GM18508 (cell line): ENCODE results near the gene INTS6.
"Not testable (repeated sequence)": the region's sequence is repeated elsewhere in the genome, so short reads cannot be mapped to it uniquely, and the experiment has no call there.

Experiments
- ATAC-seq: cut with Tn5 transposase; IDR thresholded peaks from one replicate; pipeline ENCODE4 v1.9.1; 2021; ENCODE audit warnings: moderate number of reproducible peaks; ENCODE audit not compliant: insufficient read depth, unreplicated experiment

INTS6 gene

GRCh38 chr13:51419001-51419636 lies 33.7 kb downstream of the INTS6 start:
- ATAC-seq, result no peak

- ATAC-seq, result no peak
Measured at GRCh38 chr13:51417716-51418115, 35.1 kb downstream of the INTS6 start.

GRCh38 chr13:51416107-51416506 lies 36.7 kb downstream of the INTS6 start:
- no peak for ATAC-seq

DNA sequence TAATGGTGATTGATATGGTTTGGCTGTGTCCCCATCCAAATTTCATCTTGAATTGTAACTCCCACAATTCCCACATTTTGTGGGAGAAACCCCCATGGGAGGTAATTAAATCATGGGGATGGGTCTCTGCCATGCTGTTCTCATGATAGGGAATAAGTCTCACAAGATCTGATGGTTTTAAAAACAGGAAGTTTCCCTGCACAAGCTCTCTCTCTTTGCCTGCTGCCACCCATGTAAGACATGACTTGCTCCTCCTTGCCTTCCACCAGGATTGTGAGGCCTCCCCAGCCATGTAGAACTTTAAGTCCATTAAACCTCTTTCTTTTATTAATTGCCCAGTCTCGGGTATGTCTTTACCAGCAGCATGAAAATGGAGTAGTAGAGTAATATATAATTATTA lies 37.5 kb downstream of the INTS6 start:
- ATAC-seq, result not testable (repeated sequence)

GRCh38 chr13:51412431-51412830 lies 40.4 kb downstream of the INTS6 start:
- no peak for ATAC-seq

GRCh38 chr13:51405176-51405575 lies 47.7 kb downstream of the INTS6 start:
- ATAC-seq, result no peak

DNA sequence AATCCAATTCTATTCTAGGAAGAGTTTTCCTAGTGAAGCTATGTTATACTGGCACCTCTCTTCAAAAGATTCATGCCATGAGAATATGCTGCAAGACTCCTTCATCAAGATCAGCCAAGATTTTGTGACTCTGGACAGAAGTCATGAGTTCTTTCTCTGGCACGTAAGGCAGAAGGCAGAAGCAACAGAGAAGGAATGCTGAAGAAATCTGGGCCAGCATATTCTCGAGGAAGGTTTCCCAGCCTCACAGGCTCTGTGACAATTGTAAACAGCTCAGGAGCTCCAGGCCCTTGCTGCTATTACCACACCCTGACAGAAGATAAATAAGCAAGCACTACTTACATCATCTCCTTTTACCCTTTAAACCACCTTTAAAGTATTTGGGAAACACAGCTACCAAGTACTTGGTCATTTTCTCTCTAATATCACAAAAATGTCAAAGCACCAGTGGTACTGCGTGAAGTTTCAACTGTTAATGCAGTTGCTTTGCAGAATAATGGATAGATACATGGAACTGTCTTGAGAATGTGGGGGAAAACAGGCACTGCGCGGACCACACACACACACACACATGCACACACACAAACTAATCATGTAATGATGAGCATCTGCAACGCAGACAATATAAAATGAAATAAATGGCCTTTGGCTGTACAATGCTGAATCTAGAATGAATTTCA lies 55.4 kb downstream of the INTS6 start:
- ATAC-seq, result no peak

DNA sequence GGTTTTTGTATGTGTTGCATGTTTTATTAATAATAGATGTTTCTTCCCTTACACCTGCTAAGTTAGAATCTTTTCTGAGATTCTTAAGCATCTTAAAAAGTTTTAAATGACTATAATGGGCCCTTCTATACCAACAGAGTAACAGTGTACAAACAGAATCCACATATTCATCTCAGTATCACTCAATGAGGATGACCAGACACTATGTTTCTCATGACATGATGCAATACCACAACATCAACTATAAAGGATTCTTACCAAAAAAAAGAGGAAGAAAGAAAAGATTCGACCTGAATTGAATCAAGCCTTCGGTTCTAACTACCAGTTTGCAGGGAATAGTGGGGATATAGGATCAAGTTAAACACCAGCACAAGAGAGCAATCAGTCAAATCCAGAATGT lies 56.5 kb downstream of the INTS6 start:
- peak; percentile 90 for ATAC-seq

GRCh38 chr13:51394724-51395123 lies 58.1 kb downstream of the INTS6 start:
- ATAC-seq, result no peak

GRCh38 chr13:51385114-51385513 lies 67.7 kb downstream of the INTS6 start:
- ATAC-seq, result no peak

DNA sequence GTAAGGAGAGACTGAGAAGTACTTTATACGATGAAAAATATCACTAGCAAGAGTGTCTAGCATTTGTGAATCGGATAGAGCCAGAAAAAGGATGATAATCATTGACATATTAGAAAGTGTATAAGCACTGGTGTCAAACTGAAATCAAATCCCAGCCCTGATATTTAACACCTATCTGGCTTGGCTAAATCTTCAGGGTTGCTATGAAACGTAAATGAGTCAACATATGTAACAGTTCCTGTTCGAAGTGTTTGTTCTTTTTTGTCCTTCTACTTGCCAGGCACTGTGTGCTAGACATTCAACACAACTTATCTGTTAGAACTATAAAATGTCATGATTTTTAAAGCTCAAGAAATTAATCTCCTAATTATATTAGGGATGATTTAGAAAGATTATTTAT lies 72.6 kb downstream of the INTS6 start:
- no peak for ATAC-seq

- ATAC-seq, result no peak
Measured at GRCh38 chr13:51373451-51373850, 79.4 kb downstream of the INTS6 start.

DNA sequence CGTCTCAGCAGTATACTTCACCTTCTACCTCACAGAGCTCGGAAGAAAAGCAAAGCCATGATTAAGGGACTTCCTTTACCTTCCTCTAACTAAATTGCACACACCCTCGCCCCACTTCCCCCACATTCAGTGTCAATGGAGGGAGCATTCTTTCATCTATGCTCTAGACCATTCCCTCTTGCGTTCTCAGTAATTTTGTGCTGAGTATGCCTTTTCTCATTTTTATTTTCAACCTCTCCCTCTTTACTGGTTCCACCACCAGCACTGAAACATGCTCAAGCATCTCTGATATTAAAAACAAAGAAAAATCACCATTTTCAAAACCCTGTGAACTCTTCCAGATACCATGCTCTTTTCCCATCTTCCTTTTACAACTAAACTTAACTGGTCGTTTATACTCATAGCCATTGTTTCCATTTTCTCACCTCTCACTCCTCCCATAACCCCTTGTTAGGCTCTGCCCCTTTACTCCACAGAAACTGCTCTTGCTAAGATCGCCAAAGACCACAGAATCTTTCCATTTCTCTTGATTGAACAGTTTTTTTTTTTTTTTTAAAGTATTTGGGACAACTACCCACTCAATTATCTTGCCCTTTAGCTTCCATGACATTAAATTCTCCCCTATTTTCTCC lies 81.0 kb downstream of the INTS6 start:
- ATAC-seq, result no peak

DNA sequence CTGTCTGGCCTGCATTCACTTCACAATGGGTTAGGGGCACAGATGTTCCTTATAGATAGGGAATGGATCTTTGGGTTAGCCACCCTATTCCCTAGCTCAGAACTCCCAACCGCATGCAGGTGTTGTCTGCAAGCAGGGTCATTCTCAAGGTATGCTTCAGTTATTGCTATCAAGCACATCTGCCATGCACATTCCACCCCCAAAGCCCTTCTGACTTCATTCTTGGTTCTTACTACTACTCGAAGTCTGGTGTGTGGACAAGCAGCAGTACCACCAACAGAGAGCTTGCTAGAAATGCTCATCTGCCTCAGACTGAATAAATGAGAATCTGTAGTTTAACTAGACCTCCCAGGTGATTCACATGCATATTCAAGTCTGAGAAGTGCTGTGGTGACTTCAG lies 82.0 kb downstream of the INTS6 start:
- no peak for ATAC-seq

DNA sequence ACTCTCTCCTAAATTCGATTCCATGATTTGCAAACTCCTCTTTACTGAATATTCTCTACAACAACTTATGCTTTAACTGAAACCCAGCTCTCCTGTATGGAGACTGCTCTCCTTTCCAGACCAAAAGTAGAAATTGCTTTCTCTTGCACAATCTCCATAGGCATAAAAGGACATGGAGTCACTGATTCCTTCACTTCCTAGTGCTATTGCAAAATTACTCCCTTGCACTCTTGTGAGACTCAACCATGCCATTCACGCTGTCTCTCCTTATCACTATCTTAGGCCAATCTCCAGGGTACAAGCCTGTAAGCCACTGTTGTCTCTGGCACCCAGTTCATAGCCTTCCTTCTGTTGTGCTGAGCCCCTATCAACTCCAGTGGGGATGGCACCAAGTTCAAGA lies 82.7 kb downstream of the INTS6 start:
- no peak for ATAC-seq

GRCh38 chr13:51364404-51365008 lies 88.3 kb downstream of the INTS6 start:
- no peak for ATAC-seq

DNA sequence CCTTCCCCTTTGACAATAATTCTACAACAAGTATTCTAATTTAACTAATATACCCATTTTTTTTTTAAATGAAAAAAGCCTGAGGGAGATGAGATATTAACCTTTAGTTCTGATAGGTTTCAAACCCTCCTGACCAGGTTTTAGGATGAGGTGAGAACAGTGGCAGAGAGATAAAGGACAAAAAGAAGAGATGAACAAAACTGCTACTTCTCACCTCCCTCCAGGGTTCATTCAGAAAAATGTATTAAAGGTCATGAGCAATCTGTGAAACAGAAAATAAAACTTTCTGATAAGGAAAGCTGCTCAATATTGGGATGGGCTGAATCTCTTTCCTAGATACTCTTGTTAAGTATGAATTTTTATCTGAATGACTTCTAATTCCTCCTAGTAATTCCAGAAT lies 89.2 kb downstream of the INTS6 start:
- ATAC-seq, result no peak

- no peak for ATAC-seq
Measured at GRCh38 chr13:51361106-51361505, 91.7 kb downstream of the INTS6 start.

DNA sequence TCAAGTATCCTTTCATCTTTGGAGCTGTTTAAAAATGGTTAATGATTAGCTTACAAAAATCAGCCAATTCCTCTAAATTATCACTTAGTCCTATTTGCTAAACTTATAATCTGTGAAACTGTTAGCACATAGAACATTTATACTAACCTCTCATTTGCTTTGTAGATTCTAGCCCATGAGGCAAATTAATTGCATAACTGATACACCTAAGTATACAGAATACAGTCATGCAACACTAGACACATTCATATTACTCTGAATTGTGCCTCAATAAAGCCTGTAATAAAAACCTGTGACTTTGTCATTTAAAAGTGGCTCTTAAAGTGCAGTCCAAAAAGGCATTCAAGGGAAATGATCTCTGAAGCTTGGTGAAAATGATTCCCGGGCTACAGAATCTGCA lies 92.3 kb downstream of the INTS6 start:
- ATAC-seq, result no peak

- no peak for ATAC-seq
Measured at GRCh38 chr13:51359352-51359751, 93.5 kb downstream of the INTS6 start.

DNA sequence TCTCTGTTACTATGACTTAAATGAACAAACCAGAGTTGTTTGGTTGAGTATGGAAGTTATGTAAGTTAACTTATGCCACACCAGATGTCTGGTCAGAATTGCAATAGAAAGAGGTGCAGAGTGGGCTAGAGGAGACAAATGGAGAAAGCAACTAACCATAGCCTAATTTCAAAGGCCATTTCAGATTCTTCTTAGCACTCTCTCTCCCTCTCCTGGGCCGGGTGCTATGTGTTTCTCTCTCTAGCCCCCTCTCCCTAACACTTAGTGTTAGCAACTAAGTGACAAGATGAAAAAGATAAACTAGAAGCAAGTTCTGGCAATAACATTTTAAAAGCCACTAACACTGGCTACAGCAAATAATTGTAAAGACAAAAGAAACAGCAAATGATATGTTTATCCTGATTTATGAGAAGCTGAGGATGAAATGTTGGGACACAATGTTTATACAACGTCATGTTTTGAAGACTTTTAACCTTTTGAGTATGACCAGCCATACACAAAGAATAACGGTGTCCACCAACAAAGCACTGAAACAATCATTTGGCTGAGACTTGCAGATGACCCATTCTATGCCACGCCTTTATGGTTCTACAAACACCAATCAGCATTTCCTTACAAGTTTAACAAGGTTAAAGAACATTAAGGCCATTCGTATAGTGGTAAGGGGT lies 94.8 kb downstream of the INTS6 start:
- no peak for ATAC-seq
